ENCODE measurements around the gene TIMM13. TPM values are rescaled to one million over a fixed set of nuclear protein-coding genes. Genes with fewer than 3 reads are reported as not detected.

Gene TIMM13
- total RNA-seq, 1 donor from 2014 or later, result 55.0 TPM

- Histone ChIP-seq H3K27ac (no peak overlapping the region), H3K4me1 (peaks cover 8 to 13% of the 10 kb centered on the region in 2 donors), H3K4me3 (no peak overlapping the region), H3K36me3 (no peaks in the 10 kb centered on the region), H3K27me3 (no peaks in the 10 kb centered on the region), H3K9me3 (no peaks in the 10 kb centered on the region)
- intact Hi-C loops (cut with DNase I), result no loop called here
- TF ChIP-seq CTCF (IDR thresholded peaks at IDR 0.05), result no peak
- no peak for DNase-seq (ENCODE audit: low spot score in 2 of 2)
Measured at GRCh38 chr19:2453431-2454025, 26.1 kb upstream of the TIMM13 start.

GRCh38 chr19:2451741-2452140 lies 24.4 kb upstream of the TIMM13 start:
- intact Hi-C loops (cut with DNase I), result no loop called here
- no peak overlapping the region for H3K4me3 ChIP-seq
- TF ChIP-seq CTCF (IDR thresholded peaks at IDR 0.05), result no peak

GRCh38 chr19:2451138-2451537 lies 23.8 kb upstream of the TIMM13 start:
- Histone ChIP-seq H3K4me1 (peaks cover 8 to 10% of the 10 kb centered on the region in 2 donors), H3K27me3 (no peaks in the 10 kb centered on the region), H3K27ac (no peak overlapping the region), H3K36me3 (no peaks in the 10 kb centered on the region), H3K9me3 (no peaks in the 10 kb centered on the region), H3K4me3 (no peak overlapping the region)
- intact Hi-C loops (cut with DNase I), result no loop called here
- DNase-seq (ENCODE audit: low spot score in 2 of 2), result no peak
- no peak for TF ChIP-seq CTCF (IDR thresholded peaks at IDR 0.05)

More at GRCh38 chr19:2451741-2452140, 24.4 kb upstream of the TIMM13 start:
- Histone ChIP-seq H3K27ac (no peak overlapping the region), H3K4me1 (peaks cover 8 to 10% of the 10 kb centered on the region in 2 donors), H3K27me3 (no peaks in the 10 kb centered on the region), H3K36me3 (no peaks in the 10 kb centered on the region), H3K9me3 (no peaks in the 10 kb centered on the region)
- no peak for DNase-seq (ENCODE audit: low spot score in 2 of 2)

GRCh38 chr19:2449019-2449418 lies 21.6 kb upstream of the TIMM13 start:
- DNase-seq (ENCODE audit: low spot score in 2 of 2), result no peak
- Histone ChIP-seq H3K27ac (no peak overlapping the region), H3K9me3 (no peaks in the 10 kb centered on the region), H3K27me3 (no peaks in the 10 kb centered on the region), H3K36me3 (peaks cover 0 to 1% of the 10 kb centered on the region in 2 donors), H3K4me3 (no peak overlapping the region), H3K4me1 (no peaks in the 10 kb centered on the region)
- intact Hi-C loops (cut with DNase I), result no loop called here
- TF ChIP-seq CTCF (IDR thresholded peaks at IDR 0.05), result no peak

- no peak for DNase-seq (ENCODE audit: low spot score in 2 of 2)
- peaks cover 11 to 13% of the 10 kb centered on the region in 2 donors for H3K36me3 ChIP-seq
- intact Hi-C loops (cut with DNase I), result no loop called here
Measured at GRCh38 chr19:2446381-2446780, 19.0 kb upstream of the TIMM13 start.

More at GRCh38 chr19:2446381-2446780, 19.0 kb upstream of the TIMM13 start:
- no peaks in the 10 kb centered on the region for H3K9me3 ChIP-seq
- no peak for TF ChIP-seq CTCF (IDR thresholded peaks at IDR 0.05)
- H3K27me3 ChIP-seq, result no peaks in the 10 kb centered on the region
- H3K27ac ChIP-seq, result no peak overlapping the region
- no peaks in the 10 kb centered on the region for H3K4me1 ChIP-seq
- H3K4me3 ChIP-seq, result no peak overlapping the region

Measured in ascending aorta (tissue), 2 donors.